Dedifferentiated amniotic fluid mesenchymal stem cell (primary cell): ENCODE data around the gene TMED5.
"Not testable (repeated sequence)": the region's sequence is repeated elsewhere in the genome, so short reads cannot be mapped to it uniquely, and the experiment has no call there.

Experiments
- DNase-seq: peaks from one replicate; pipeline ENCODE4 v3.0.0-alpha.2; 2016; ENCODE audit errors: extremely low spot score

Gene TMED5

GRCh38 chr1:93171549-93172034 is 8.6 kb downstream of the TMED5 start:
- peak; percentile 33 for DNase-seq

GRCh38 chr1:93170141-93170678 is 10.0 kb downstream of the TMED5 start:
- DNase-seq = not testable (repeated sequence)

GRCh38 chr1:93167006-93167405 is 13.2 kb downstream of the TMED5 start:
- DNase-seq = no peak

GRCh38 chr1:93165895-93166294 is 14.3 kb downstream of the TMED5 start:
- DNase-seq = not testable (repeated sequence)

- no peak for DNase-seq
Measured at GRCh38 chr1:93164816-93165215, 15.4 kb downstream of the TMED5 start.

- DNase-seq = not testable (repeated sequence)
Measured at GRCh38 chr1:93163314-93163713, 16.9 kb downstream of the TMED5 start.

GRCh38 chr1:93159337-93159736 is 20.9 kb downstream of the TMED5 start:
- DNase-seq = no peak

- DNase-seq = no peak
Measured at GRCh38 chr1:93155335-93155734, 24.9 kb downstream of the TMED5 start.

GRCh38 chr1:93154898-93155297 is 25.3 kb downstream of the TMED5 start:
- no peak for DNase-seq

GRCh38 chr1:93152835-93153234 is 27.4 kb downstream of the TMED5 start:
- no peak for DNase-seq

GRCh38 chr1:93151474-93151873 is 28.7 kb downstream of the TMED5 start:
- no peak for DNase-seq

GRCh38 chr1:93150729-93151128 is 29.5 kb downstream of the TMED5 start:
- no peak for DNase-seq

GRCh38 chr1:93148001-93148400 is 32.2 kb downstream of the TMED5 start:
- DNase-seq = no peak

GRCh38 chr1:93143769-93144168 is 36.4 kb downstream of the TMED5 start:
- no peak for DNase-seq

- DNase-seq = no peak
Measured at GRCh38 chr1:93143136-93143535, 37.1 kb downstream of the TMED5 start.

- DNase-seq = no peak
Measured at GRCh38 chr1:93142161-93142560, 38.1 kb downstream of the TMED5 start.

- DNase-seq = no peak
Measured at GRCh38 chr1:93140106-93140505, 40.1 kb downstream of the TMED5 start.

- no peak for DNase-seq
Measured at GRCh38 chr1:93137604-93138292, 42.5 kb downstream of the TMED5 start.

GRCh38 chr1:93136445-93136844 is 43.8 kb downstream of the TMED5 start:
- DNase-seq = no peak

GRCh38 chr1:93132638-93133037 is 47.6 kb downstream of the TMED5 start:
- DNase-seq = no peak

GRCh38 chr1:93129507-93130099 is 50.6 kb downstream of the TMED5 start:
- DNase-seq = no peak

GRCh38 chr1:93124556-93125355 is 55.5 kb downstream of the TMED5 start:
- no peak for DNase-seq
